ENCODE results near the gene KIF26A. TPM values are rescaled to one million over a fixed set of nuclear protein-coding genes. Genes with fewer than 3 reads are reported as not detected.

The KIF26A gene
- polyA plus RNA-seq, 4 donors = 0.27 to 8.6 (median 4.8) TPM; not detected in 1

- DNase-seq (no peak), FAIRE-seq (no peak)
- Histone ChIP-seq H3K36me3 (ENCODE audit: control insufficient read depth in 3 of 3, insufficient read depth in 2 of 3, low read depth in 1 of 3, low read length in 3 of 3) (no peaks in the 10 kb centered on the region), H3K27ac (ENCODE audit: low read depth in 1 of 3, low read length in 2 of 3) (no peak overlapping the region), H3K27me3 (ENCODE audit: control insufficient read depth in 3 of 3, insufficient read depth in 3 of 3, low read length in 3 of 3) (no peaks in the 10 kb centered on the region), H3K9me3 (ENCODE audit: control insufficient read depth in 2 of 2, insufficient read depth in 1 of 2, low read depth in 1 of 2, low read length in 1 of 2) (peaks cover 0 to 3% of the 10 kb centered on the region in 2 donors), H3K4me1 (ENCODE audit: control insufficient read depth in 3 of 3, insufficient read depth in 2 of 3, low read depth in 1 of 3, low read length in 2 of 3) (peaks cover 0 to 2% (median 0%) of the 10 kb centered on the region in 3 donors), H3K4me3 (ENCODE audit: low read depth in 1 of 3, low read length in 3 of 3) (no peak overlapping the region)
- WGBS, 3 donors = 37 to 50% (median 43%) methylated on average over 18 to 20 of the region's 20 CpGs
Observed at GRCh38 chr14:104094056-104094708, 44.2 kb upstream of the KIF26A start.

GRCh38 chr14:104094709-104095425, 43.5 kb upstream of the KIF26A start:
- FAIRE-seq = no peak
- Histone ChIP-seq H3K27me3 (ENCODE audit: control insufficient read depth in 3 of 3, insufficient read depth in 3 of 3, low read length in 3 of 3) (no peaks in the 10 kb centered on the region), H3K27ac (ENCODE audit: low read depth in 1 of 3, low read length in 2 of 3) (no peak overlapping the region), H3K36me3 (ENCODE audit: control insufficient read depth in 3 of 3, insufficient read depth in 2 of 3, low read depth in 1 of 3, low read length in 3 of 3) (no peaks in the 10 kb centered on the region), H3K4me3 (ENCODE audit: low read depth in 1 of 3, low read length in 3 of 3) (no peak overlapping the region), H3K9me3 (ENCODE audit: control insufficient read depth in 2 of 2, insufficient read depth in 1 of 2, low read depth in 1 of 2, low read length in 1 of 2) (peaks cover 0 to 3% of the 10 kb centered on the region in 2 donors), H3K4me1 (ENCODE audit: control insufficient read depth in 3 of 3, insufficient read depth in 2 of 3, low read depth in 1 of 3, low read length in 2 of 3) (peaks cover 0 to 2% (median 0%) of the 10 kb centered on the region in 3 donors)
- peak; percentile 52 to 79 for DNase-seq
- WGBS, 3 donors = 47 to 48% (median 48%) methylated on average over 32 to 35 of the region's 35 CpGs

DNA sequence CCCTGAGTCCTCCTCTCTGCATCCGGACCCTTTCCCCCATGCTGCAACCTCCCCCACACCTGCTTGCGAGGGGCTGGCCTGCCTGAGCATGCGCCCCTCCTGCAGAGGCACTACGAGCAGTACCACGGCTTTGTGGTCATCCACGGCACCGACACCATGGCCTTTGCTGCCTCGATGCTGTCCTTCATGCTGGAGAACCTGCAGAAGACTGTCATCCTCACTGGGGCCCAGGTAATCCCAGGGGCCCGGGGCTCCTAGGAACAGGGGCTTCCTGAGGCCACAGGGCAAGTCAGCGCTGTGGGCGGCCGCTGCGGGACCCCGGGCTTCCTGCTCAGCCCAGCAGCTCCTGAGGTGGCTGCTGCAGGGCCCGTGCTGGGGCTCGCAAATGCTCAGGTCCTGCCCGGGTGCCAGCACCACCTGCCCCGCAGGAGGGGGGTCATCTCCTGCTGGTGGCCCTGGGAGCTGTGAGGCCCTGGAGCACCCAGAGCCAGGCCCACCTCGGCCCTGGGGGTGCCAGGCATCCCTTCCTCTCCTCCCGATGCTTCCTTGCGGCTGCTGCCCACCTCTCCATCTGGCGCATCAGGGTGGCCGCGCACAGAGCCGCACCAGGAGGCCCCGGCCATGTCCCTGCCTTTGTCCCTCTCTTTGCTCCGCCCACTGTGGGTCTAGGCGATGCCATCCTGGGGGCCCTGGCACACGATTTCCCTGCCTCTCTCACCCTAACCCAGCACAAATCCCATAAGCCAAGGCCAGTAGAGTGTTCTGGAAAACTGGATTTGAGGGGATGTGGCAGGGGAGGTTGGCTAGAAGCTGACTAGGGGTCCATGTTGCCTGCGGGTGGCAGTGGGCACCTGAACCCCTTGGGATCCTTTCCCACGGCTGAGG, 42.7 kb upstream of the KIF26A start:
- 86 to 93% (median 87%) methylated on average over 29 to 31 of the region's 31 CpGs for WGBS, 3 donors
- FAIRE-seq (no peak), DNase-seq (no peak)
- Histone ChIP-seq H3K4me1 (ENCODE audit: control insufficient read depth in 3 of 3, insufficient read depth in 2 of 3, low read depth in 1 of 3, low read length in 2 of 3) (peaks cover 0 to 4% (median 0%) of the 10 kb centered on the region in 3 donors), H3K36me3 (ENCODE audit: control insufficient read depth in 3 of 3, insufficient read depth in 2 of 3, low read depth in 1 of 3, low read length in 3 of 3) (no peaks in the 10 kb centered on the region), H3K27ac (ENCODE audit: low read depth in 1 of 3, low read length in 2 of 3) (no peak overlapping the region), H3K9me3 (ENCODE audit: control insufficient read depth in 2 of 2, insufficient read depth in 1 of 2, low read depth in 1 of 2, low read length in 1 of 2) (no peaks in the 10 kb centered on the region), H3K4me3 (ENCODE audit: low read depth in 1 of 3, low read length in 3 of 3) (no peak overlapping the region), H3K27me3 (ENCODE audit: control insufficient read depth in 3 of 3, insufficient read depth in 3 of 3, low read length in 3 of 3) (no peaks in the 10 kb centered on the region)

- no peak for FAIRE-seq
- Histone ChIP-seq H3K4me1 (ENCODE audit: control insufficient read depth in 3 of 3, insufficient read depth in 2 of 3, low read depth in 1 of 3, low read length in 2 of 3) (peaks cover 0 to 8% (median 0%) of the 10 kb centered on the region in 3 donors), H3K36me3 (ENCODE audit: control insufficient read depth in 3 of 3, insufficient read depth in 2 of 3, low read depth in 1 of 3, low read length in 3 of 3) (no peaks in the 10 kb centered on the region), H3K27me3 (ENCODE audit: control insufficient read depth in 3 of 3, insufficient read depth in 3 of 3, low read length in 3 of 3) (no peaks in the 10 kb centered on the region), H3K9me3 (ENCODE audit: control insufficient read depth in 2 of 2, insufficient read depth in 1 of 2, low read depth in 1 of 2, low read length in 1 of 2) (no peaks in the 10 kb centered on the region), H3K4me3 (ENCODE audit: low read depth in 1 of 3, low read length in 3 of 3) (no peak overlapping the region), H3K27ac (ENCODE audit: low read depth in 1 of 3, low read length in 2 of 3) (no peak overlapping the region)
- WGBS, 3 donors = 84 to 86% (median 85%) methylated on average over 14 of the region's 14 CpGs
- DNase-seq = no peak
Observed at GRCh38 chr14:104096318-104096717, 42.1 kb upstream of the KIF26A start.

DNA sequence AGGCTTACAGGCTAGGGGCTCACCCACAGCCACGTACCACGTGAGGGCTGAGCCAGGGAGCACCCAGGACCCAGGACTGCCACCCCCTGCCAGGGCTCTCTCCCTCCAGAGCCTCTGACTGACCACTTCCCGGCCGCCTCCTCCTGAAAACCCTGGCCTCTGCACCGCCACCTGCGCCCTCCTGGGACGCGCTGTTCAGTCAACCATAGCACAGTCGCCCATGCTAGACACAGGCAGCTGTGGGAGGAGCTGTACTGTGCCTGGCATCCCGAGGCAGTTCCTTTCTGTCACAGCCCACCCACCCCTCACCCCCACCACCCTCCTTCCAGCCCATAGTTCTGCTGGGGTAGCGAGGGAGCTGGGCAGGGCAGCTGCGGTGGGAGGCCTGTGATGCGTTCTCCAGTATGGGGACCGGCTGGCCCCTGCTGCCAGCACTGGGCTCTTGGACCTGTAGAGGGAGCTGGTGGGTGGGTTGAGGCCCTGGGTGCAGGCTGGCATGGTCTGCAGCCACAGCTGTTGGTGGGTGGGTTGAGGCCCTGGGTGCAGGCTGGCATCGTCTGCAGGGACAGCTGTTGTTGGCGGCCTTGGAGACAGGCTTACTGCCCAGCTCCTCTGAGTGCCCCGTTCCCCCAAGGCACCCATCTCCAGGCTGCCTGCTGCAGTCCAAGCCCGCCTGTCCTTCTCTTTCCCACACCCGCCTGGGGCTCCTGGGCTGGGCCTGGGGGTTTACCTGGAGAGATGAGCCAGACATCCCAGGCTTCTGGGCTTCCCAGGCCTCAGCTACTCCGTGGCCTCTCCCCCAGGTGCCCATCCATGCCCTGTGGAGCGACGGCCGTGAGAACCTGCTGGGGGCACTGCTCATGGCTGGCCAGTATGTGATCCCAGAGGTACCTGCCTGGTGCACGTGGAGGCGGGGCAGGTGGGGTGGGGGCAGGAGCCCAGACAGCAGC, 41.4 kb upstream of the KIF26A start:
- DNase-seq (no peak), FAIRE-seq (no peak)
- Histone ChIP-seq H3K36me3 (ENCODE audit: control insufficient read depth in 3 of 3, insufficient read depth in 2 of 3, low read depth in 1 of 3, low read length in 3 of 3) (no peaks in the 10 kb centered on the region), H3K9me3 (ENCODE audit: control insufficient read depth in 2 of 2, insufficient read depth in 1 of 2, low read depth in 1 of 2, low read length in 1 of 2) (no peaks in the 10 kb centered on the region), H3K27ac (ENCODE audit: low read depth in 1 of 3, low read length in 2 of 3) (no peak overlapping the region), H3K4me3 (ENCODE audit: low read depth in 1 of 3, low read length in 3 of 3) (no peak overlapping the region), H3K27me3 (ENCODE audit: control insufficient read depth in 3 of 3, insufficient read depth in 3 of 3, low read length in 3 of 3) (no peaks in the 10 kb centered on the region), H3K4me1 (ENCODE audit: control insufficient read depth in 3 of 3, insufficient read depth in 2 of 3, low read depth in 1 of 3, low read length in 2 of 3) (peaks cover 0 to 8% (median 0%) of the 10 kb centered on the region in 3 donors)
- WGBS, 3 donors = 79 to 83% (median 83%) methylated on average over 23 to 25 of the region's 25 CpGs

DNA sequence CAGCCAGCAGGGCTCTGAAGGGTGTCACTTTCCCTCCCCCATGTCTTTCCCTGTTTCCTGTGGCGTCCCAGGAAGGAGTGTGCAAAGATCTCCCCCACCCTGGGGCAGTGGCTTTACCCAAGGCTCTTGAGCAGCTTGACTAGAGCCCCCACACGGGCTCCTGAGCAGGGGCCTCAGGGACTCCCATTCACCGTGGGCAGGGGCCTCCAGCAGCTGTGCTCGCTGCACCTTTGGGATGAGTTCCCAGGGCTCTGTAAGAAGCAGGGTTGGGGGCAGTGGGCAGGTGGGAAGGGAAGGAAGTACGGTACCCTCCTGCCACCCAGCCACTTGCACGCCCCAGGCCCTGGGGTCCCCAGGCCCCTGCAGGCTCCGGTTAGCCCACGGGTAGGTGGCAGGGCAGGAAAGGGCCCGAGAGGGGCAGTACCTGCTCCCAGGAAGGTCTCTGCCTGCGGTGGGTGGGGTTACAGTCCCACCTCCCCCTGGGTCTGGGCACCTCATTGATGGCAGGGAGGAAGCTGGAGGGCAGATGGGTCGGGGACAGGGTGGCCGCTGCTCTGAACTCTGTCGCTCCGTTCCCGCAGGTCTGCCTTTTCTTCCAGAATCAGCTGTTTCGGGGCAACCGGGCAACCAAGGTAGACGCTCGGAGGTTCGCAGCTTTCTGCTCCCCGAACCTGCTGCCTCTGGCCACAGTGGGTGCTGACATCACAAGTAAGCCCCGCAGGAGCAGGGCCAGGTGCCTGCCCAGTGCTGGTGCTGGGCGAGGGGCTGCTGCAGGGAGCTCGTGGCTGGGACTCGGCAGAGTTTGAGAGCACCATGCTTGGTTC, 39.9 kb upstream of the KIF26A start:
- Histone ChIP-seq H3K9me3 (ENCODE audit: control insufficient read depth in 2 of 2, insufficient read depth in 1 of 2, low read depth in 1 of 2, low read length in 1 of 2) (no peaks in the 10 kb centered on the region), H3K27ac (ENCODE audit: low read depth in 1 of 3, low read length in 2 of 3) (no peak overlapping the region), H3K27me3 (ENCODE audit: control insufficient read depth in 3 of 3, insufficient read depth in 3 of 3, low read length in 3 of 3) (no peaks in the 10 kb centered on the region), H3K36me3 (ENCODE audit: control insufficient read depth in 3 of 3, insufficient read depth in 2 of 3, low read depth in 1 of 3, low read length in 3 of 3) (no peaks in the 10 kb centered on the region), H3K4me3 (ENCODE audit: low read depth in 1 of 3, low read length in 3 of 3) (no peak overlapping the region), H3K4me1 (ENCODE audit: control insufficient read depth in 3 of 3, insufficient read depth in 2 of 3, low read depth in 1 of 3, low read length in 2 of 3) (peaks cover 0 to 8% (median 0%) of the 10 kb centered on the region in 3 donors)
- no peak for DNase-seq
- 86 to 90% (median 89%) methylated on average over 24 to 25 of the region's 25 CpGs for WGBS, 3 donors
- FAIRE-seq = no peak
